ELF-1 (cell line): ENCODE results near the gene RAB40B.

Experiments
- DNase-seq: peaks from one replicate; pipeline ENCODE4 v3.0.0-alpha.2; 2016; ENCODE audit warnings: low read depth, low spot score

Gene RAB40B

DNA sequence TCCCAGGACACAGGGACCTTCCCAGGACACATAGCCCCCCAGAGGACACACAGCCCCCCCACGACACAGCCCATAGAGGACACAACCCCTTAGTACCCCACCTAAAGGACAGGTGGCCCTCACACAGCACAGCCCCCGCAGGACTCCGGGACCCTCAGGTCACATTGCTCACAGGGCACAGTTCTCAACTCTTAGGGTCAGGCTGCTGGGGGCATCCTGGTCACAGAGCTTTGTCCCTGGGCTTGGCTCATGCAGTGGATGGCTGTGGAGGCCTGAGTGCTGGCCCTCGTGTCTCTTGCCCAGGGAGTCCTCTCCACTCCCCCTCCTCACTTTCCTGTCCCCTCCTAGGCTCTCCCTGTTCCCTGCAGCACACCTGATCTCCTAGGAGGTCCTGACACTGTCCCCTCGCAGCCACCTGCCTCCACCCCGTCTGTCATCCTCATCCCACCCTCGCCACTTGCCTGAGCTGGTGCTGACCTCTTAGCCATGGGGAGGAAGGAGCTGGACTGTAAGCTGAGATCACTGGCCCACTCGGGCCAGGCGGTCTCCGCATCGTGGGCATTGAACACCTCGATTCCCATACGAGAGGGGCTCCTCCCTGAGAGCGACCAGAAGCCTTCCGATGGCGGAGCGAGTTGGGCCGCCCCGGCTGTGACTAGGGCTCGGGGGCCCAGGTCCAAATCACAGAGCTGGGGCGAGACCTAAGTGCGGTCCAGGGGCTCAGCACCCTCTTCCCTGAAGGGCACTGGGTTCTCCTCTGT, 48.8 kb downstream of the RAB40B start:
- no peak for DNase-seq

- DNase-seq = peak; percentile 27
Observed at GRCh38 chr17:82648742-82649331, 49.7 kb downstream of the RAB40B start.

DNA sequence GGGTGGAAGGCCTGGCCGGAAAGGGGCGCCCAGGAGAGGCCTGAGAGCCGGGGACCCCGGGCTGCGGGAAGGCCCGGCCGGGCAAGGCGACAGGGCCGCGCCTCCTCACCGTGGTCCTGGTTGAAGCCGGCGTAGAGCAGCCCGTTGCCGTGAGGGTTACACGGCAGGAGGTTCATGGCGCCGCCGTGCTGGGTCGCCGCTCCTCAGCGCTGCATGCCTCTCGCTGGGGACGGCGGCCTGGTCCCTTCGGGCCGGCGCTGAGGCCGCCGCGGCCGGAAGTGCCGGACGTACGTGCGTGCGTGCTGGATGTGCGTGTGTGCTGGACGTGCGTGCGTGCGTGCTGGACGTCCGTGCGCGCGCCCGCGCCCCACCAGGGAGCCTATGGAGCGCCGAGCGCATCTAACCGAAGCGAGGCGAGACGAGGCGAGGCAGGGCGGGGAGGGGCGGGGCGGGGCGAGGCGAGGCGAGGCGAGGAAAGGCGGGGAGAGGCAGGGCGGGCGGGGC, 50.3 kb downstream of the RAB40B start, which contains the start of gene WDR45B:
Gene WDR45B (minus strand): TSS at position 280 of the 504 bp plus-strand sequence. CDS start 104 bp downstream, at position 176.
- DNase-seq = peak; percentile 97

- peak; percentile 26 for DNase-seq
Observed at GRCh38 chr17:82647593-82648164, 50.8 kb downstream of the RAB40B start.

- DNase-seq = no peak
Observed at GRCh38 chr17:82645516-82645915, 53.0 kb downstream of the RAB40B start.

GRCh38 chr17:82644148-82644547, 54.4 kb downstream of the RAB40B start:
- DNase-seq = no peak

- DNase-seq = no peak
Observed at GRCh38 chr17:82642022-82642421, 56.5 kb downstream of the RAB40B start.

DNA sequence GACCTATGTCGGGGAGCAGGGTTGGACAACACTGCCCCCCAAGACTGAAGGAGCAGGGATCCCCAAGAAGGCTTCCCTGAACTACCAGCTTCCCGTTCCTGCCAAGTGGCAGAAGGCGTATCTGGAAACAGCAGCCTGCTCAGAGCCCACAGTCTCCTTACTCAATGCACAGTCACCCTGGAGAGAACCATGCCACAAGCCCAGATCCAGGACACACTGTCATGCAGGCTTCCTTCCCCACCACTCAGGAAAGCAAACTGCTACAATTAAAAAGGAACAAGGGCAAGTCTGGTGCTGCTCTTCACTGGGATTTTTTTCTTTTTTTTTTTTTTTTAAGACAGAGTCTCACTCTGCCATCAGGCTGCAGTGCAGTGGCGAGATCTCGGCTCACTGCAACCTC, 58.5 kb downstream of the RAB40B start:
- no peak for DNase-seq

DNA sequence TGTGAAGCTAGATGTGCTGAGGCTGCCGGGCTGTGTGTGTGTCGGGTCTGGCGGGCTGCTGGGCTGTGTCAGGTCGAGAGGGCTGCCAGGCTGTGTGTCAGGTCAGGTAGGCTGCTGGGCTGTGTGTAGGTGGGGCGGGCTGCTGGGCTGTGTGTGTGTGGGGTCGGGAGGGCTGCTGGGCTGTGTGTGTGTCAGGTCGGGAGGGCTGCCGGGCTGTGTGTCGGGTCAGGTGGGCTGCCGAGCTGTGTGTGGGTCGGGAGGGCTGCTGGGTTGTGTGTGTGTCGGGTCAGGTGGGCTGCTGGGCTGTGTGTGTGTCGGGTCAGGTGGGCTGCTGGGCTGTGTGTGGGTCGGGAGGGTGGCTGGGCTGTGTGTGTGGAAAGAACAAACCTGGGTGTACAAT, 58.9 kb downstream of the RAB40B start:
- DNase-seq = no peak

DNA sequence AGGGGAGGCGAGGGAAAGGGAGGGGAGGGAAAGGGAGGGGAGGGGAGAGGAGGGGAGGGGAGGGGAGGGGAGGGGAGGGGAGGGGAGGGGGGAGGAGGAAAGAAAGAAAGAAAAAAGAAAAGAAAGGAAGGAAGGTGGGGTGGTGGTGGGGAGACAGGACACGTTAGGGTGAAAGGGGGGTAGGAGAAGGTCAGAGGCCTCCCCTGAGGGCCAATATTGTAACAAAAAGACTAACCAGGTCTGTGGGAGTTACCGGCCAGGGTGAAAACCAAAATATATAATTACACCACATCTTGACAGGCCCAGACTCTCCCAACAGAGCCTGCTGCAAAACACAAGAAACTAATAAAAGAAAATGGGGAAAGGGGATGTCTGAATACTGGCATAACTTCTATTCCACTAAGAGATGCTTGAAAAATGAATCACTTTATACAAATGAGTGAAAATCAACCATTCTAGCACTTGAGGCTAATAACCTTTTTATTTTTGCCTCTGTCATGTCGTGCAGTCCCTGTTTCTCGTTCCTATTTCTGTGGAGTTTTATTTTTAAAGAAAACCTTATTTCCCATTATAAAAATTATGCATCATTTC, 60.2 kb downstream of the RAB40B start:
- no peak for DNase-seq

DNA sequence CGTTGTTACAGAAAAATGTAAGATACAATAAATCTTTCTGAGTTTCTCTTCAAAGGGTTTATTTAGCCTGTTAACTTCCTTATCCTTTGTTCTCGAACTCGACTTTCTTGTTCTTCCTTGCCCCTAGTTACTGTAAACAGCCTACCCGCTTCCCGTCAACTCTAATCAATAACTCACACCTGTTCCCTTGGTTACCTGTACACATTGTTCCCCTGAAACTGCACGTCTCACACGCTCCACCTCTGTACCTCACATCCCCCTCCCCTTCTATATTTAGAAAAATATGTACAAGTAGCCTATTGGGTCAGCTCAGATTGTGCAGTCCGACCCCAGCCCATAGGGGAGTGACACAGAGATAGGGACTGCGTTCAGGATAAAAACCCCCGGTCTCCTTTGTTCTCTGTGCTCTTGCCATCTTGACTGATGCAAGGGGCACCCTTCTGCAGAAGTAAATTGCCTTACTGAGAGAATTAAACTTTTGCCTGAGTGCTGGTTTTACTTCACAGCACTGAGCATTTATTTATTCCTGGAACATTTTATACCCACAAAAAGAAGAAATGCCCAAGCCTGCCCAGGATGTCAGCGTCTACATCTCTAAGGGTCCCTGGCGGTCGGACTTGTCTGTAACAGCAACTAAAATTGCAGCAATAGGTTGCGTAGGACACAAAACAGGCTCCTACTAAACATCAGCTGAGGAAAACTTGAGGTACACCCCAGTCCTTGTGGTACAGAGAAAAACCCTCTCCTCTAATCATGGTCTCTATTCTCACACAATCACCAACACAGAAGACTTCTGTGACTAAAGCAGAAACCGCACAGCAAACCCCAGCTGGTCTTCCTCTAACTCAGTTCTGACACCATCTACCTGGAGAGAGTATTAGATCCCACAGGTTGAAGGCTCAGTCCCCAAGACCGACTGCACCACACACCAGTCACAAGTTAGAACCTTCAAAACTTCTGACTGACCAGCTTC, 61.6 kb downstream of the RAB40B start:
- peak; percentile 44 for DNase-seq

GRCh38 chr17:82633343-82633742, 65.2 kb downstream of the RAB40B start:
- no peak for DNase-seq

DNA sequence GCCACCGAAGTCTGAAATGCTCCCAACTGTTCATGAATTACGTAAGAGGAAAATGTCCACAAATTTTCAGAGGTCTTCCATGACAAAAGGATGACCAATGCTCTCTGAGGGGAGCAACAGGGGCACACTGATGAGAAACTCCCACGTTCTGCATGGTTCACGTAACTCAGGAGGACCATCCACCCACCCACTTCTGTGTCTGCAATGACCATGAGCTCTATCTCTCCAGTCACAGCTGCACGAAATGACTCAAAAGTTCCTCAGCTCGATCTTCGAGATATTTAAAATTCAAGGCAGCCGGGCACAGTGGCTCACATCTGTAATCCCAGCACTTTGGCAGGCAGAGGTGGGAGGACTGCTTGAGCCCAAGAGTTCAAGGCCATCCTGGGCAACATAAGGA, 66.0 kb downstream of the RAB40B start:
- no peak for DNase-seq

GRCh38 chr17:82631544-82631943, 67.0 kb downstream of the RAB40B start:
- no peak for DNase-seq

DNA sequence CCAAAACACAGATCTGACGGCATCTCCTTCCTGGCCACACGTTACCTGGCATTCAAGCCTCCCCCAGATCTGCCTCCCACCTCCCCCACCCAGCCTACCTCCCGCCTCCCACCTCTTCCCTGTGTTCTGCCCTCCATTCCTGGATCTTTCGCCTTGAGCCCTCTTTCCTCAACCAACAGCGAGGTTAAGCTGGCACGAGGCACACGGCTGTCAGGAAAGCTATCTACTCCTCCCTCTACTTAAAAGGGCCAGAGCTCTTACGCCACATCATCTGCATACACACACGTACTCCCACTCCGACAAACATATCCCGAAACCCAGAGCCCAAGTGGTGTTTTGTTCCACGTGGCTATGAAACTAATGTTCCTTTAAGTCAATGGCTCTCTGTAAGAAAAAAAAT, 68.3 kb downstream of the RAB40B start:
- no peak for DNase-seq

- no peak for DNase-seq
Observed at GRCh38 chr17:82629748-82630147, 68.8 kb downstream of the RAB40B start.

GRCh38 chr17:82627405-82627804, 71.1 kb downstream of the RAB40B start:
- no peak for DNase-seq

DNA sequence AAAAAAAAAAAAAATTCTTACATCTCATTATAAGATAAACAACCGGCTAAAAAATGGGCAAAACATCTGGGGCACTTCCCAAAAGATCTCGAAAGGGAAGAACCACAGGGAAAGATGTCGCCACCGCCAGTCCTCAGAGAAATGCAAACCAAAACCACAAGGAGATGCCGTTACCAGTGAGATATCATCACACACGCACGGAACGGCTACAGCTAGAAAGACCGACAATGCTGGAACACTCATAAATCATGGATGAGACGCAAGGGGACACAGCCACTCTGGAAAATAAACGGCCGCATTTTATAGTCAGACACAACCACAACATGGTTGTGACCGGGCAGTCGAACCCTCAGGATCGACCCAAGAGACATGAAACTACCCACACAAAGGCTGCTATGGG, 74.8 kb downstream of the RAB40B start:
- DNase-seq = no peak

GRCh38 chr17:82619641-82620040, 78.9 kb downstream of the RAB40B start:
- DNase-seq = no peak

DNA sequence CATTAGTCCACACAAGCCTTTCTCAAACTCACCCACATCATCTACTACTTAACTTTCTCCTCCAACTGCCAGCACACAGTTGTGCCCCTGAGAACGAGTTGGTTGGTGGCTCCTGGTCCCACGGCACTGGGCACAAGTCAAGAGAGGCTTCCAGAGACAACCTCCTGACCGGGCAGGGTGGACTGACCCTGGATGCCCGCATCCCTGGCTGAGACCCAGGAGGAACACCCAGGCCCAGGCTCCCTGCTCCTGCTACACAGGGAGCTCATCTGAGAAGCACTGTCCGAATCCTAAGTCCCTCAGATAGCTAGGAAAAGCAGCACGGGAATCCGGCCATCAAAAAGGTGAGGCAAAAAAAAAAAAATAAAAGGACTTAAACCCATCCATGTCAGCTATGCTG, 79.3 kb downstream of the RAB40B start:
- DNase-seq = no peak

GRCh38 chr17:82616021-82616711, 82.3 kb downstream of the RAB40B start:
- no peak for DNase-seq
